Measurements from ENCODE around the gene ITSN1.

Gene ITSN1

DNA sequence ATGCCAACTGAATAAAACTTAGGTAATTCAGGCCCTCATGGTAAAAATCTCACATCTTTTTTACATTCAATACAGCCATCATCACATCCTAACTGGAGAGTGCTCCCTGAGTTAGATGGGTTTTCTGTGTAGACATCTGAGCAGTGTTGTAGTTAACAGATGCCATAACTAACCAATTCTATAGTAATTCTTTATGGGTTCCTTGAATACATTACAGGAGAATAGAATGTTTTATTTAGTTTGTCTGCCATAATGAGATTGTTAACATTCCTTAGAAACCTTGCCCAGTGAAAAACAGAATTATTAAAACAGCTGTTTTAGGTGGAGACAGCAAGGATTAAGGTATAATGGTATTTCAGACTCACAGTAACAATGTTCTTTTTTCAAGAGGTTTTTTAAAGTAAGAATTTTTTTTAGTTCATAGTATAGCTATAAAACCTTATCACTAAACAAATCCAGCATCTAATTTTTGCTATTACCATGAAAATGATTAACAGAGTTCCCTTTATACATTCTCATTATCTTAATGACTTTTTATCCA is 178.0 kb downstream of the ITSN1 start:
- H3K36me3 ChIP-seq (ENCODE audit: insufficient read depth, low read length): peaks cover 17% of the 10 kb centered on the region; the same call in 1 of the 2 replicates
- H3K9me3 ChIP-seq (ENCODE audit: control insufficient read depth, insufficient read depth, low read length): no peaks in the 10 kb centered on the region
- H3K9ac ChIP-seq (ENCODE audit: low read depth, low read length): no peak overlapping the region
- 0 out of 2 replicates have a peak, but pooled peaks cover 3% of the 10 kb centered on the region for H3K4me1 ChIP-seq (ENCODE audit: insufficient read depth, low read length)

DNA sequence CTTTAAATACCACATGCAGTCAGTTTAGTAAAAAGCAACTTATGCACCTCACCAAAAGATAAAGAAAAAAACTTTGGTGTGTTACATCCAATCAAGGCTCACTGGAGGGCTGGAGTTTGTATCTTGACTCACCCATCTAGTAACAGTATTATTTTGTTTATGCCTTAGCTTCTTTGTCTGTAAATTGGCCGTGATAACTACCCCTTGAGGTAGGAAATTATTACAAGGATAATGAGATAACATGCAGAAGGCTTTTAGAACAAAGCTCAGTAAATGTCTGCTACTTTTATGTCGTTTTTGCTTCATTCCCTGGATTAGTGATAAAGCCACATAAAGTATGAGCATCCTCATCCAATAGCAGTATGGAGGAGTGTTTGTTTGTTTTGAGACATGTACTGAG is 178.5 kb downstream of the ITSN1 start:
- Histone ChIP-seq H3K9ac (ENCODE audit: low read depth, low read length) (no peak overlapping the region), H3K9me3 (ENCODE audit: control insufficient read depth, insufficient read depth, low read length) (no peaks in the 10 kb centered on the region), H3K36me3 (ENCODE audit: insufficient read depth, low read length) (peaks cover 14% of the 10 kb centered on the region; the same call in 1 of the 2 replicates), H3K4me1 (ENCODE audit: insufficient read depth, low read length) (0 out of 2 replicates have a peak, but pooled peaks cover 3% of the 10 kb centered on the region)

DNA sequence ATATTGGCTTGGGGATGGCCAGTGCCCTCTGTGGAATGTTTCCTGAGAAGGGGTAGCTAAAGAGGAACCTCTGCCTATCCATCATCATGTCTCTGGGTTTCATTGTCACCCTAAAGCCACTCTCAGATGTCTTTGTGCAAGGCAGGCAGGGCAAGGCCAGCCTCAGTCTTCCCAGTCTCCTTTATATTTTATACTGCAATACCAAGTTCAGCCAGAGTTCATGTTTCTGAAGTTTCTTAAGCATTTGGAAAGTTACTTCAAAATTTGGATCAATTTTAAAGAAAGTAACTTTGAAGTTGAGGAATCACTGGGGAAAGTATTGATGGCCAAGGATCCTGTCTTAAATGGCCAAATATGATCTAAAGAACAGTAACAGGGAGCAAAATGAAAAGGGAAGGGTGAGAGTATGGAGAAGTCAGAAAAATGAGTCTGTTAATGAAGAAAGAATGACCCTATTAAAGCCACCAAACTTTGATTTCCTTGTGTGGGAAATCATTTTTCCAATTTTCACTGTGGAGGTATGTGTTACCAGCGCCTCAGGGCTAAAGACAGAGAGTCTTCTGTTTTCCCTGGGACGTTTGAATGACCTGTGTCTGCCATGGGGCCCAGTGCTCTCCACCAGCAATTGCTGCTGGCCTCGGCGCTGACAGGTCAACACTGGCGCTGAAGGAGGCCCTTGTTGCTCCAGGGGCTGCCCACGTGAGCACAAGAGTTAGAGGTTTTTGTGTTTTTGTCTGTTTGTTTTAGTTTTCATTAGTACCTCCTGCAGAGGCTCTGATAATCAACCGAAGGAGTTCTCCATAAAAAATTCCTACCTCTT is 179.4 kb downstream of the ITSN1 start:
- no peak overlapping the region for H3K9ac ChIP-seq (ENCODE audit: low read depth, low read length)
- H3K4me1 ChIP-seq (ENCODE audit: insufficient read depth, low read length): 0 out of 2 replicates have a peak, but pooled peaks cover 3% of the 10 kb centered on the region
- peaks cover 14% of the 10 kb centered on the region; the same call in 1 of the 2 replicates for H3K36me3 ChIP-seq (ENCODE audit: insufficient read depth, low read length)

DNA sequence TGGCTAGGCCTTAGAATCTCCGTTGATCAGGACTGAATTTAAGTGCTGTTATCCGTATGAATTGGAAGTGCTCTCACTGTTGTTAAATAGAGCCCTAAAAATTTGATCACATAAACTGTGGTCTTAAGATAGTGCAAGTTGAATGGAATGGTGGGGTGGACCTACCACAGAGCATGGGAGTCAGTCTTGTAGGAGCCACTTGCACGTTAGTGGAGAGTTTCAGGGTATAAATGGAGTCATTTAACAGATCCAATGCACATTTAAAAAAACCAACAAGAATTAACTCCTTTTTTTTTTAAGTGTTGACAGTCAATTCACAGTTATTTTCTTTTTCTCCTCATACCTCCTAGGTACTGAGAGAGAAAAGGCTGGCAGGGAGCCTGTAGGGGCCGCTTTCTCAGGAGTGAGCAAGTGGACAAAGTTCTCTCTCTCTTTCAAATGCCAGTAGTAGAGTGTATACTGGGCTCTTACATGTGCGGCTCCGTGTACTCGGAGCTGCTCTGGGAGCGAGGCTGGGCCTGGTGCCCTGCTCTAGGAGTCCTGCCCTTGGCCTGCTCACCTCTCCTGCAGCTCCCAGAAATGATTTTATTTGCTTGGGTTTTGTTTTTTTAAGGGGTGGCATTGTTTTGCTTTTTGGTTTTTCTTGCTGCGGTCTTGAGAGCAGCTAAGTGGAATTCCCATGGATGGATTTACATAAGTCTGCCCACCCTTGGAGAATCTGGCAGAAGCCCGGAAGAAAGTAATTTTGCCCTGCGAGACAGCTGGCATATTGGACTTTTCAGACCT is 182.0 kb downstream of the ITSN1 start:
- Histone ChIP-seq H3K9ac (ENCODE audit: low read depth, low read length) (no peak overlapping the region), H3K9me3 (ENCODE audit: control insufficient read depth, insufficient read depth, low read length) (no peaks in the 10 kb centered on the region), H3K36me3 (ENCODE audit: insufficient read depth, low read length) (peaks cover 5% of the 10 kb centered on the region), H3K4me1 (ENCODE audit: insufficient read depth, low read length) (no peaks in the 10 kb centered on the region)

More for the DNA sequence above, 179.4 kb downstream of the ITSN1 start:
- H3K9me3 ChIP-seq (ENCODE audit: control insufficient read depth, insufficient read depth, low read length): no peaks in the 10 kb centered on the region

DNA sequence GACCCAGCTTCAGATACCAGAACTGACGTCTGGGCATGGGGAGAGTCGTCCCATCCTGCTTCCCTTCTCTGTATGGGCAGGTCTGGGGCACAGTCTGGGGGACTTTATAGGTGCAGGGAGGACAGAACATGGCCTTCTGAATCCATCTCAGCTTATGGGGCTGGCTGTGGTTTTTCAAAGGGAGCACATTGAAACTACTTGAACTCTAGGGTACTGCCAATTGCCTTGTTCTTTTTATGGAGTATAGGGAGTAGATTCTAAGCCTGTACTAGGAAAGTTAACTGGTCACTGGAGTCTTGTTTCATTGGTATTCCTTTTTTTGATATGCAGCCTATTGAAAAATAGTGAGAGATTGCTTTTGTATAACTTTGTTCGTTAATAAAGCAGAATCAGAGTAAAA is 183.1 kb downstream of the ITSN1 start:
- Histone ChIP-seq H3K36me3 (ENCODE audit: insufficient read depth, low read length) (peaks cover 11% of the 10 kb centered on the region), H3K9ac (ENCODE audit: low read depth, low read length) (no peak overlapping the region), H3K4me1 (ENCODE audit: insufficient read depth, low read length) (no peaks in the 10 kb centered on the region), H3K9me3 (ENCODE audit: control insufficient read depth, insufficient read depth, low read length) (no peaks in the 10 kb centered on the region)

DNA sequence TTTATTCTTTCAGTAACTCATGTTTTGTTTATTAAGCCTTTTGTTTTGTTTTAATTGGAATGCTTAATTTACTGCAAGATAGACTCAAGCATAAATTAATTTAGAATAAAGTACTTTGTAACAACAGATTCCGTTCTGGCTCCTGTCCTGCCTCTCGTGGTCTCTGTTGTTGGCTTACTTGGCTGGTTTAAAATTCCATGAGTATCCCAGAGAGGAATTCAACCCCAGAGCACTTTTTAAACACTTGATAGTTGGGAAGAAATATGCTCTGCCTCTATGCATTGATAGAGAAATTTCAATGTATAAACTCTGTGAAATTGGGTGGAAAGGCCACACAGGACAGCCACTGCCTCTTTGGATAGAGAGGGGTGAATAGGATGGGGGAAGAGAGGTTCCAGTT is 183.6 kb downstream of the ITSN1 start:
- Histone ChIP-seq H3K9me3 (ENCODE audit: control insufficient read depth, insufficient read depth, low read length) (no peaks in the 10 kb centered on the region), H3K4me1 (ENCODE audit: insufficient read depth, low read length) (no peaks in the 10 kb centered on the region), H3K9ac (ENCODE audit: low read depth, low read length) (no peak overlapping the region), H3K36me3 (ENCODE audit: insufficient read depth, low read length) (peaks cover 11% of the 10 kb centered on the region)

DNA sequence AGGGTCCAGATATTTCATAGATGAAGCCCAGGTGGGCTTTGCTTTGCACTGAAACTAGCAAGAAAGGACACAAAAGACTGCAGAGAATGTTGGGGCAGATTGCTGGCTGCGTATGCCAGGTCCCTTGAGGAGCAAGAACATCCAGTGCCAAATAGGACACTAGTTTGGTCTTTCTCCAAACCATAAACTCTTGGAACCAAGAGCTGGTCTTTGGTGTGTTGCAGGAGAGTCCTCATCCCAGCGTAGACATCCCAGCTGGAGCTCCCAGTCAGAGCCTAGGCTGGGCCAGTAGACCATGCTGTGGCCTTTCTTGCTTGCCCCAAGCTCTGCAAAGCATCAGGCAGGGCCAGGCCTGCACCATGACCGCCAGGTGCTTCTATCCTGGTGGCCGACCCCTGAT is 185.8 kb downstream of the ITSN1 start:
- H3K36me3 ChIP-seq (ENCODE audit: insufficient read depth, low read length): peaks cover 13% of the 10 kb centered on the region
- H3K9ac ChIP-seq (ENCODE audit: low read depth, low read length): no peak overlapping the region
- H3K4me1 ChIP-seq (ENCODE audit: insufficient read depth, low read length): no peaks in the 10 kb centered on the region
- no peaks in the 10 kb centered on the region for H3K9me3 ChIP-seq (ENCODE audit: control insufficient read depth, insufficient read depth, low read length)

DNA sequence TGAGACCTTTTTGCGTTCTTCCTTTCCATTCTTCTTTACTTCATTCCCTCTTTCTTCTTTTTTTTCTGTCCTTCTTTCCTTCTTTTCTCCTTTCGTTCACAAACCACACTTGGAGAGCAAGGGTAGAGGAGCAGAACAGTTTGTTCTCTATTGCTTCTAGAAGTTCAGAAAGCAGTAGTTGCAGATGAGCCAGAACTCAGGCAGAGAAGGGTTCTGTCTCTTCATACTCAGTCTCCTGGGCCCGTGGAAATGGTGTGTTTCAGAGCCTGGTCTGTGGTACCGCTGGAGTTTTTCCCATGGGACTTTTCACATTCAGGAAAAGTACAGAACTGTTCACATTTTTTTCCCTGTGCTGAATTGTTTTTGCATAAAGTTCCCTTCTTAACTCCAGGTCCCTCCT is 186.3 kb downstream of the ITSN1 start:
- Histone ChIP-seq H3K36me3 (ENCODE audit: insufficient read depth, low read length) (peaks cover 11% of the 10 kb centered on the region), H3K9ac (ENCODE audit: low read depth, low read length) (no peak overlapping the region), H3K9me3 (ENCODE audit: control insufficient read depth, insufficient read depth, low read length) (no peaks in the 10 kb centered on the region), H3K4me1 (ENCODE audit: insufficient read depth, low read length) (no peaks in the 10 kb centered on the region)

DNA sequence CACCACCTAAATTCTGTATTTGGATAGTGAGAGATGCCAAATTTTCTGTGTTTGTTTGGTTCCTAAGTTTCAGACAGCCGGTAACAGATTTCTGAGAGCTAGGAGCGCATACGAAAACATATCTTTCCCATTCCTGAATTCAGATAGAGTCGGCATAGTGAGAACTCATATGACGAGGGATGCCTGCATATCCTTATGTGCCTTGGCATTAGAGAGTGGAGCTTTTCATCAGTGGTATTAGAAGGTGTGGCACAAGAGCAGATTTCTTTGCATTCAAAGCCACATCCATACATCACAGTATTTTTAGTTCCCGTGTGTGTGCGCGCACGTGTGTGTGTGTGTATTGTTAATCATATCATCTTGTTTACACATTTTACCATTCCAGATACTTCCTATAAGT is 187.5 kb downstream of the ITSN1 start:
- peaks cover 15% of the 10 kb centered on the region for H3K36me3 ChIP-seq (ENCODE audit: insufficient read depth, low read length)
- H3K9ac ChIP-seq (ENCODE audit: low read depth, low read length): no peak overlapping the region
- no peaks in the 10 kb centered on the region for H3K4me1 ChIP-seq (ENCODE audit: insufficient read depth, low read length)
- H3K9me3 ChIP-seq (ENCODE audit: control insufficient read depth, insufficient read depth, low read length): no peaks in the 10 kb centered on the region

DNA sequence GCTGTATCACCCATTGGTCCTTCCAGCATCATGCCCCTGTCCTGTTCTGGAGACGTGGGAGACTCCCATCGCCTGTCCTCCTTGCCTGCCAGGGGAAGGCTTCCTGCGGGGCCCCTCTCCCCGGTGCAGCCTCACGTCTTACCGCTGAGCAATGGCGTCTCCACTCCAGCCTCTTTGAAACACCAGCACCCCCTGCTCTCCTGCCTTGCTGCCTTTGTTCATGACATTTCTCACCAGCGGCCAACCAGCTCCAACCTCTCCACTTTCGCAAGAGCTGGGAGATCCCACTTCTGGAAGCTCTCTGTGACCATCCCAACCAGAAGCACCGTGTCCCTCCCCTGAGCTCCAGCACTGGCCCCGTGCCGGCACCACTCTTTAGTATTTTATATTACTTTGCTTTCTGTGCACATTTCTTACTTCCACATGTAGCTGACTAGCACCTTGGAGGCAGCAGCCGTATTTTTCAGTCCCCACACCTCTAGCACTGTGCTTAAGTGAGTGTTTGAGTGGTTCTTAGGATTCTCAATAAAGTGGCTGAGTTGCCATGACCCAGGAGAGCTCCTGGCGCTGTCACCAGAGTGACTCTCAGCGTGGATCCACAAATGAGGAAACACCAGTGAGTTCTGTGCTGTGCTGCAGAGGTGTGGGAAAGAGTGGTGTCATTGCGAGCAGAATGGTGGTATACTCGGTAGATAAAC is 189.8 kb downstream of the ITSN1 start:
- no peaks in the 10 kb centered on the region for H3K4me1 ChIP-seq (ENCODE audit: insufficient read depth, low read length)
- H3K9ac ChIP-seq (ENCODE audit: low read depth, low read length): no peak overlapping the region
- peaks cover 19% of the 10 kb centered on the region for H3K36me3 ChIP-seq (ENCODE audit: insufficient read depth, low read length)
- no peaks in the 10 kb centered on the region for H3K9me3 ChIP-seq (ENCODE audit: control insufficient read depth, insufficient read depth, low read length)

DNA sequence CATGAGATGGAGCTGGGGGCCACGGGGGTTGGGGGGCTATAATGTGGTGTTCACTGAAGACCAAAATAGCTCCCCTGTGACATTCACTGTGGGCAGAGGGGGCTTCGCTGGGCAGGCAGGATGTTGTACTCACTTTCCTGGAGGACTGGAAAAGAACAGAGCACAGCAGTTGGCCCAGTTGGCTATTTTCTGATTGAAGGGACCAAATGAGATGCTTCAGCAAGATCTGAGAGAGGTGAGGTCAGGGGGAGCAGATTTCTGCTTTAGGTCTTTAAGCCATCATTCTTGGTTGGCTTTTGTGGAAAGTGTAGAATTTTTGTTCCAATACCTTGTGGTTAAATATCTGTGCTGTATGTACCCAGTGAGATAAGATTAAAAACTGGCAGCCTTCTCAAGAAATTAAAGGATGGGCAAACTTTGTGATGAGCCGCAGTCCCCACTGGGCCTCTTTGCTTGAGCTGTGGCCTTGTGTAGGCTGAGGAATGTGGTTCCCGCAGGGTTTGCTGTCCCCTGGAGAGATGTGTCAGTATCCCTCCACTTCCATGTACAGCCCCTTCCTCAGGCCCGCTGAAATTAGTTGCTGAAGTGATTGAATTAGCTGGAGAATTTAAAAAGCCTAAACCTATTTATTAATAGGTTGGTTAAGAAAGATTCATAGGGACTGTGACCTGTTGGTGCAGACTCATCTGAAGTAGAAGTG is 192.7 kb downstream of the ITSN1 start:
- H3K36me3 ChIP-seq (ENCODE audit: insufficient read depth, low read length): peaks cover 14% of the 10 kb centered on the region
- H3K9ac ChIP-seq (ENCODE audit: low read depth, low read length): no peak overlapping the region
- no peaks in the 10 kb centered on the region for H3K4me1 ChIP-seq (ENCODE audit: insufficient read depth, low read length)
- H3K9me3 ChIP-seq (ENCODE audit: control insufficient read depth, insufficient read depth, low read length): no peaks in the 10 kb centered on the region

DNA sequence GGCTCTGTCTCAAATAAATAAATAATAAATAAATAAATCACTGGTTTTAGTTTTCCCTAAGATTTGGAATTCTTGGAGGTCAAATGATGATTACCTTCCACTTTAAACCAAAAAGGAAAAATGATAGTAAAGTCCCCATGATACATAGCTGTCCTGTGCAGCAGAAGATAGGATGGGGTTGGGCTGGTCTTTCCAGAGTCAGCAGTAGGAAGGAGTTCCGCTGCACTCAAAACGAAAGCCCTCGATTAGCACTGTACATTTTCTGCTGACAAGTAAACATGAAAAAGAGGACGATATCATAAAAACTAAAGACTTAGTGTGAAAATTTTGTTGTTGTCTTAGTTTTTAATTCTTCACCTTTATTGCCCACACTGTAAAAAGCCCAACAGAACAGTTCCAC is 193.6 kb downstream of the ITSN1 start:
- Histone ChIP-seq H3K9ac (ENCODE audit: low read depth, low read length) (no peak overlapping the region), H3K9me3 (ENCODE audit: control insufficient read depth, insufficient read depth, low read length) (no peaks in the 10 kb centered on the region), H3K4me1 (ENCODE audit: insufficient read depth, low read length) (no peaks in the 10 kb centered on the region), H3K36me3 (ENCODE audit: insufficient read depth, low read length) (peaks cover 14% of the 10 kb centered on the region)

DNA sequence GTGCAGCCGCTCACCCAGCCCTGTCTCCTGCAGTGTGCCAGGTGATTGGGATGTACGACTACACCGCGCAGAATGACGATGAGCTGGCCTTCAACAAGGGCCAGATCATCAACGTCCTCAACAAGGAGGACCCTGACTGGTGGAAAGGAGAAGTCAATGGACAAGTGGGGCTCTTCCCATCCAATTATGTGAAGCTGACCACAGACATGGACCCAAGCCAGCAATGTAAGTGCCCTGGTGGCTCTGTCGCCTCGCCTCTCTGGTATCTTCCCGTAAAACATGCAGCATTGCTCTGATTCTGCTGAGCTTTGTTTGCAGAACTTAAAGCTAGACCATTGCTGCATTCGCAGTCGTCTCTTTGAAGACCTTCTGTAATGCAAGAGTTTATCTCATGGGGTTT is 194.1 kb downstream of the ITSN1 start:
- Histone ChIP-seq H3K36me3 (ENCODE audit: insufficient read depth, low read length) (peaks cover 14% of the 10 kb centered on the region), H3K9me3 (ENCODE audit: control insufficient read depth, insufficient read depth, low read length) (no peaks in the 10 kb centered on the region), H3K4me1 (ENCODE audit: insufficient read depth, low read length) (no peaks in the 10 kb centered on the region), H3K9ac (ENCODE audit: low read depth, low read length) (no peak overlapping the region)
